ENCODE measurements around the gene RNF43. TPM values are rescaled to one million over a fixed set of nuclear protein-coding genes. Genes with fewer than 3 reads are reported as not detected.
A peak's percentile ranks its signal among the peaks of the same experiment; 100 is the strongest.

Gene RNF43
- total and polyA plus RNA-seq, 2 of the 13 experiments (the other 11 are each of a cell fraction or from before 2014, with no cell fraction given): 31.0 to 53.4 TPM

GRCh38 chr17:58412961-58413586, 4.3 kb downstream of the RNF43 start (continued):
- TF ChIP-seq ZBTB43 (CRISPR knock-in tag; conservative IDR thresholded peaks at IDR 0.05): peak; percentile 66; the same call in 1 of the 2 replicates
- no peak for TF ChIP-seq ZBTB40 (IDR thresholded peaks at IDR 0.05)
- TF ChIP-seq ZBTB40 (CRISPR knock-in tag; IDR thresholded peaks at IDR 0.05): no peak
- no peak for TF ChIP-seq CCDC6 (CRISPR knock-in tag; IDR thresholded peaks at IDR 0.05)
- no peak for TF ChIP-seq CENPT (CRISPR knock-in tag; IDR thresholded peaks at IDR 0.05; ENCODE audit: low read depth)
- TF ChIP-seq ZNF431 (CRISPR knock-in tag; IDR thresholded peaks at IDR 0.05; ENCODE audit: borderline replicate concordance, low read depth): no peak
- TF ChIP-seq NFRKB (IDR thresholded peaks at IDR 0.05): no peak
- TF ChIP-seq FOXK2 (IDR thresholded peaks at IDR 0.05): no peak
- no peak for TF ChIP-seq NFATC3 (CRISPR knock-in tag; IDR thresholded peaks at IDR 0.05)
- peak in 1 of 2 experiments; percentile 63; a peak in 2 of 4 replicates for TF ChIP-seq REST (IDR thresholded peaks at IDR 0.05; ENCODE audit: borderline replicate concordance in 1 of 2, low read depth in 1 of 2, low read length in 2 of 2)
- no peak for TF ChIP-seq HHEX (CRISPR knock-in tag; IDR thresholded peaks at IDR 0.05)
- TF ChIP-seq KAT2B (IDR thresholded peaks at IDR 0.05; ENCODE audit: borderline replicate concordance, low read depth, low read length): no peak
- no peak for TF ChIP-seq TOPORS (CRISPR knock-in tag; IDR thresholded peaks at IDR 0.05)
- TF ChIP-seq GMEB1 (CRISPR knock-in tag; IDR thresholded peaks at IDR 0.05; ENCODE audit: borderline replicate concordance): no peak
